Activated naive CD4-positive, alpha-beta T cell (primary cell): ENCODE results near the gene TNFRSF11A.
A peak's percentile ranks its signal among the peaks of the same experiment; 100 is the strongest.

Source experiments
- DNase-seq, 4 experiments: peaks; one replicate each; lab custom pipeline; 2025; lab: John Stamatoyannopoulos, UW

TNFRSF11A gene

DNA sequence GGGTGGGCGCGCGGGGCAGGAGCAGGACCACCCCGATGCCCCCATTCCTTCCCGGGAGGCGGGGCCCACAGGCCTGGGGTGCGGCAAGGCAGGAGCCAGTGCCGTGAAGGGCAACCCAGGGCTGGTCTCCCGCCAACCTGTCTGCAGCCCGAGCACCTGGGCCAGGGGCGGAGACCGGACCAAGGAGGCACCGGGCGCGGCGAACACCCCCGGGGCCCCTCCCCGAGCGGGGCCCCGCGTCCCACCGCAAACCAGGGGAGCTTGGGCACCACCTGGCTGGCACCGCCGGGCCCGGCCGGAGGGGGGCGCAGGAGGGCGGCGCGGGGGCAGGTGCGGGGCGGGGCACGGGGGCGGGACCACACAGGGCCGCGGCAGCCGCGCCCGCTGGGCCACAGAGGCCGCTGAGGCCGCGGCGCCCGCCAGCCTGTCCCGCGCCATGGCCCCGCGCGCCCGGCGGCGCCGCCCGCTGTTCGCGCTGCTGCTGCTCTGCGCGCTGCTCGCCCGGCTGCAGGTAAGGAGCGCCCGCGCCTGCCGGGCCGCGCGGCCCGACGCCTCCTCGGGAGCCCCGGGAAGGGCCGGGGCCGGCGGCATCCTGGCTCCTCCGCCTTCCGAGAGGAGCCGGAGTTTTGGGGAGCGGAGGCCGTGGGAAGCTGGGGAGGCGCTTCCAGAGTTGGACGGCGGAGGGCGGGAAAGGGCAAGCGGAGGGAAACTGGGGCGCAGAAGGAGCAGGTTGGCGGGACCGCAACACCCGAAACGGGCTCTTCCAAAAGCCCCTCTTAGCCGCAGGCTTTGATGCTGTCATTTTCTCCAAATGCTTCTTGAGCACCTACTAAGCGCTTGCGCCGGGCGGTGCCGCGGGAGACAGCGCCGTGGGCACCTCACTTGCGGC, at the start of gene TNFRSF11A:
TSS of gene TNFRSF11A (plus strand) at position 394 of the 889 bp plus-strand sequence. CDS start at position 437, 43 bp downstream.
- peak; percentile 4 to 56 (median 12) for DNase-seq

DNA sequence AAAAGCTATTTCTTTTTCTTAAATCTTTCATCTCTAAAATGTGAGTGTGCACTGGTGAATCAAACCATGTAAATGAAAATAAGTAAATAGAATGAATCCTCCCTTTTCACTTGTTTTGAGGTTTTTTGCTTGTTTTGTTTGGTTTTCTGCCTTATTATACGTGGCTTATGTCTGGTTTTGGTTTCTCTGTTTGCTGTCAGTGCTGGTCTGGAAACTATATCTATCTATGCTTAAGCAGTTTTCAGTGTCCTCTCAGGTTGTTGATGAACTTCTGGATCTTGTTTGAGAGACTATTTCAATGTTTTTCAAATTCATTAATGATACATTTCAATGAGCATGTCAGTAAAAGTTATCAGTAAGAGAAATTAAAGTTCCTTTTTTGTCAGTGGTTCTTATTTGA, 48.1 kb upstream of the TNFRSF11A start:
- no peak for DNase-seq

DNA sequence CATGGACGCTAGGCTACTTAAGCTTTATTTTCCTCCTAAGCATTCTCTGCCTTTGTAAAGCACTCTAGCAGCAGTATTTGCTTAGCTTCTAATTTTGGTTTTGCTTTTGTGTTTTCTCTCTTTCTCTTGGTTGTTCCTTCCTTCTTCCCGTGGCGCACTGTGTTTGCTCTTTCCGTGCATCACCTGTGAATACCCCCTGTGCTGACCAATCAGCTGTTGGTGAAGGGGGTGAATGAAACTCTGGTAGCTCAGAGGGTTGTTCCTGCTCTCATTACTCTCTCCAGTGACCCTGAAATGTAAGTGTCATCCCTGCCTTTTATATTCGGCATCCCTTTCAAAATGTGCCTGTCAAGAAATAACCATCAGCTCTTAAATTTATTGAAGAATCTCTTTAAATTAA, 45.5 kb upstream of the TNFRSF11A start:
- no peak for DNase-seq

DNA sequence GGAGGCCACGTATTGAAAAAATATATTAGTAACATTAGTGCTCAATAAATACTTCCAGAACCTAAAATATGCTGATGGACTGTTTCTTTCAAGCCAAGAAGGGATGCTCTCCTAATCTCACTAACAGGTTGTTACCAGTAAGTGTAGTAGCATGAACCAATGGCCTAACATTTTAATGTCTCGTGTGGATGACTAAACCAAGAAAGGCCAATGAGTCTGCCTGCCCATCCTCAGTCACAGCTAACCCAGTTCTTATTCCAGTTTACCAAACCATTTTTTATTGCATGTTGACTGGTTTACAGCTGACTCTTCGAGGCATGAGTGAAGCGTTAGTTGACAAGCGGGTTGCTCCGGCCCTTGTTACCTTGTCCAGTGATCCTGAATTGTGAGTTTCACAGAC, 45.1 kb upstream of the TNFRSF11A start:
- no peak for DNase-seq

DNA sequence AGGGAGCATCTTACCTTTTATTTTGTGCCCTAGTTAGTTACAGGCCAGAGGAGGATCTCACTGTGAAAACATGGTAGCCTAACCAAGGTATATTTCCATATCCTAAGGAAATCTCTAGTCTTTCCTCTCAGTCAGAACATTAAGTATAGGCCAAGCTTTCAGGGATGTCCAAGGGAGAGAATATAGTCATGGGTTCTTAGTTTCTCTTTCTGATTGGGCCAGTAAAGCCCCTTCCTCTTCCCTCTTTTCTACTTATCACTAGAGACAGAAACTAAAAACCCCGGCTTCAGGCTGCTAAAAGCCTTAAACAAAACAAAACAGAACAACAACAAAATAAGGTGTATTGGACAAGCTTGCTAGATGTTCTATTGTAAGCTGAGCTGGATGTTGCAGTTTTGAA, 44.3 kb upstream of the TNFRSF11A start:
- DNase-seq, result no peak

DNA sequence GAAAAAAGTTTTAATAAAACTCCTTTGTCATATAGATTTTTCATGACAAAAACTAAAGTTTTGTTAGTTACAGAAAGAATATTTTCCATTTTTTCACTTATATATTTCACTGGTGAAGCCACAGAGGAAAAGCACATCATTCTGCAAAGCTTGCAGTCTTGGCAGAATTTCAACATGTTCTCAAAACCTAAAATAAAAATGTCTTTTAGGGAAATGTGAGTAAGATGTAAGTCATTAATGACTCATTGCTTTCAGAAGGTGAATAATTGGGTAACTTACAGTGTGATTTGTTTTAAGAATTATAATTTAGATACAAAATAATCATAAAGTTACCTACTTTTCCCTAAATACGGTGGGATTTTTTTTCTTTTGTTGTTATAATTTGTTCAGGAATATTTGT, 43.4 kb upstream of the TNFRSF11A start:
- no peak for DNase-seq

- no peak for DNase-seq
These were observed 42.9 kb upstream of the TNFRSF11A start for GRCh38 chr18:62282188-62282629.

DNA sequence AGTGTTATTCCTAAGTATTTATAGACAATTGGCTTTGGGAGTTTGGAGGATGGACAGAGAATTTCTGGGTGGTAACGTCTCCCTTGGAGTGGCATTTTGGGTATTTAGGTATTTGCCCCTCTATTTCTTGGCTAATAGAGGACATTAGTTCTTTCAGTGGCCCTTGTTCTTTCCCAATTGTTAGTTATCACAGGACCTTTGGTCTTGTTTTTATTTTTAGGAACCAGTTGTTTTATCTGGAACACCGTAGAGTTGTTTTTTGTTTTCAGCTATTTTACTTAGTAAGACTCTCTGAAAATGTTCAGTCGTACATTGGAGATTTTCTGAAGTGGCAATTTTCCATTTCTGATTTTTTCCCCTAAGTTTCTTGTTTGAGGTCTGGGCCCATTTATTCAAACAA, 40.5 kb upstream of the TNFRSF11A start:
- no peak for DNase-seq

- DNase-seq, result no peak
These were observed 39.8 kb upstream of the TNFRSF11A start for GRCh38 chr18:62285281-62285680.

GRCh38 chr18:62287781-62288664, 37.1 kb upstream of the TNFRSF11A start:
- no peak for DNase-seq

GRCh38 chr18:62288665-62289008, 36.5 kb upstream of the TNFRSF11A start:
- no peak for DNase-seq

GRCh38 chr18:62289047-62289446, 36.1 kb upstream of the TNFRSF11A start:
- DNase-seq, result no peak

DNA sequence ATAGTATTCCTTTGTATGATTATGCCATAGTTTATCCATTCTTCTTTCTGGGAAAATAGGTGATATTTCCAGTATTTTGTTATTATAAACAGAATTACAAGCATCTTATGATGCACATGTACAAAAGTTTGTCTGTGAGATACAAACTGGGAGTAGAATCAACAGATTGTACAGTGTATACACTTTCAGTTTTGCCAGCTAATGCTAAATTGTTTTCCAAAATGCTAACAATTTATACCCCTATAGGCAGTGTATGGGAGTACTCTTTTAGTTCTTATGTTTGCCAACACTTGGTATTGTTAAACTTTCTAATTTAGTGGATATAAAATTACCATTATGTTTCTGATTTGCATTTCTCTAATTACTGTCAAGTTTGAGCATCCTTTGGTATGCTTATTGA, 31.0 kb upstream of the TNFRSF11A start:
- DNase-seq, result no peak

DNA sequence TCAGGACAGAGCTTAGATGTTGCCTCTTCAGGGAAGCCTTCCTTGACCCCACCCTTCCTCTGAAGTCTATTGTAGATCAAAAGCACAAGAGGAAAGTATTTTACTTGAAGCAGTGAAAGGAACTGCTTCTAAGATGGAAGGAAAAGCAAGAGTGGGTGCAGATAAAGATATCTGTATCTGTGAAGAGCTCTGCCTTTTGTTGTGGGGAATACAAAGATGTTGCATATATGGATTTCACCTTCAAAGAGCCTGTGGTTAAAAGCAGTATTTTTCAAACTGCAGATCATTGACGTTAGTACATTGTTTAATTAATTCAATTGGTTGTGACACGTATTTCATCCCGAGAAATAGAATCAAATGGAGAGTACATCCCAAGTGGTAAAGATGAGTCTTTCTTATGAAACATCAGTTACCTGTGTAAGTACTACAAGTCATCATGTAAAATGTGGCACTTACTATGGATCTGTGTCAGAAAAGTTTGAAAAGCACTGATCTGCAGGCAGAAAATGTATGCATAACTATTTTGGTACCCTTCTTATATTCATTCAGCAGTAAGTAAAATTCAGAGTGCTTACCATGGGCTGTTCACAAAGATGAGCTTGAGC, 24.6 kb upstream of the TNFRSF11A start:
- no peak for DNase-seq

- no peak for DNase-seq
These were observed 23.8 kb upstream of the TNFRSF11A start for GRCh38 chr18:62301322-62301721.

GRCh38 chr18:62312851-62313250, 12.3 kb upstream of the TNFRSF11A start:
- DNase-seq, result no peak

GRCh38 chr18:62318228-62319180, 6.6 kb upstream of the TNFRSF11A start:
- no peak for DNase-seq

GRCh38 chr18:62321201-62321600, 3.9 kb upstream of the TNFRSF11A start:
- DNase-seq, result no peak

GRCh38 chr18:62323483-62324180, 1.5 kb upstream of the TNFRSF11A start:
- no peak for DNase-seq

GRCh38 chr18:62324181-62324828, 805 bp upstream of the TNFRSF11A start:
- DNase-seq, result no peak
